HEK293 (cell line): Measurements from ENCODE around the gene GALNT2.

ENCODE experiments used
- CTCF ChIA-PET: fragments of 350-600 bp; formaldehyde crosslinking; extraction: SDS; loops from one replicate; lab custom pipeline; 2021; ENCODE audit warnings: antibody characterized with exemption; lab: Yijun Ruan, JAX
- POLR2A ChIA-PET: fragments of 300-600 bp; formaldehyde crosslinking; extraction: SDS; loops from one replicate; lab custom pipeline; 2020; ENCODE audit warnings: antibody characterized with exemption, inconsistent platforms; lab: Yijun Ruan, JAX
- H3K27ac ChIP-seq: fragments of 200-500 bp; sonication (Bioruptor generic); 2 replicates; pipeline ENCODE4 v1.5.1; 2014; ENCODE audit warnings: low read depth, low read length, control low read depth, inconsistent platforms; ENCODE audit errors: extremely low read depth
- H3K36me3 ChIP-seq, 2 experiments: fragments of 200-500 bp in 1 of 2; sonication (Bioruptor generic) in 1 of 2; 1 replicate in 1 of 2; 2 replicates in 1 of 2; pipeline ENCODE4 v1.5.1; 2014 to 2017; ENCODE audit warnings: inconsistent platforms in 2 of 2, low read length in 2 of 2; ENCODE audit not compliant: control insufficient read depth in 2 of 2, insufficient read depth in 1 of 2
- H3K4me1 ChIP-seq: fragments of 200-500 bp; sonication (Bioruptor generic); 2 replicates; pipeline ENCODE4 v1.5.1; 2014; ENCODE audit warnings: mild to moderate bottlenecking, low read length, inconsistent platforms; ENCODE audit not compliant: control insufficient read depth, insufficient read depth
- H3K4me3 ChIP-seq: 2 replicates; pipeline ENCODE4 v1.5.1; 2011; ENCODE audit warnings: low read depth, mild to moderate bottlenecking, control low read depth, low read length, moderate library complexity
- H3K9me3 ChIP-seq: fragments of 200-500 bp; sonication (Bioruptor generic); 2 replicates; pipeline ENCODE4 v1.5.1; 2014; ENCODE audit warnings: low read depth, low read length, inconsistent platforms; ENCODE audit not compliant: control insufficient read depth, insufficient read depth
- ATF2 ChIP-seq: fragments of 450-650 bp; formaldehyde crosslinking; IDR thresholded peaks from 2 replicates; pipeline ENCODE4 v1.5.1; 2016; ENCODE audit warnings: missing biosample characterization, missing genetic modification characterization, low read depth
- EGR2 ChIP-seq: fragments of 450-650 bp; formaldehyde crosslinking; IDR thresholded peaks from 2 replicates; pipeline ENCODE4 v1.5.1; 2016; ENCODE audit warnings: low read depth, missing biosample characterization, missing genetic modification characterization
- SCRT1 ChIP-seq: fragments of 450-650 bp; formaldehyde crosslinking; IDR thresholded peaks from 2 replicates; pipeline ENCODE4 v1.5.1; 2016; ENCODE audit warnings: missing biosample characterization, missing genetic modification characterization, borderline replicate concordance
- SCRT2 ChIP-seq: fragments of 450-650 bp; formaldehyde crosslinking; IDR thresholded peaks from 2 replicates; pipeline ENCODE4 v1.5.1; 2016; ENCODE audit warnings: missing biosample characterization, missing genetic modification characterization
- SP7 ChIP-seq: fragments of 450-650 bp; formaldehyde crosslinking; IDR thresholded peaks from 2 replicates; pipeline ENCODE4 v1.5.1; 2016; ENCODE audit warnings: missing biosample characterization, missing genetic modification characterization
- ZBTB6 ChIP-seq: fragments of 450-650 bp; formaldehyde crosslinking; IDR thresholded peaks from 2 replicates; pipeline ENCODE4 v1.5.1; 2017; ENCODE audit warnings: missing biosample characterization, missing genetic modification characterization
- ZFHX2 ChIP-seq: fragments of 450-650 bp; formaldehyde crosslinking; conservative IDR thresholded peaks from 2 replicates; pipeline ENCODE4 v1.5.1; 2016; ENCODE audit warnings: missing biosample characterization, missing genetic modification characterization
- ZNF37A ChIP-seq: fragments of 450-650 bp; IDR thresholded peaks from 2 replicates; pipeline ENCODE4 v1.5.1; 2018; ENCODE audit warnings: missing biosample characterization, missing genetic modification characterization
- ZNF544 ChIP-seq: fragments of 450-650 bp; formaldehyde crosslinking; IDR thresholded peaks from 2 replicates; pipeline ENCODE4 v1.5.0; 2017; ENCODE audit warnings: missing biosample characterization, missing genetic modification characterization
- ZNF600 ChIP-seq: fragments of 450-650 bp; formaldehyde crosslinking; IDR thresholded peaks from 2 replicates; pipeline ENCODE4 v1.5.1; 2016; ENCODE audit warnings: missing biosample characterization, missing genetic modification characterization
- ZNF664 ChIP-seq: fragments of 450-650 bp; formaldehyde crosslinking; IDR thresholded peaks from 2 replicates; pipeline ENCODE4 v1.5.1; 2016; ENCODE audit warnings: missing biosample characterization, missing genetic modification characterization
- ZNF785 ChIP-seq: fragments of 450-650 bp; formaldehyde crosslinking; IDR thresholded peaks from 2 replicates; pipeline ENCODE4 v1.5.1; 2016; ENCODE audit warnings: missing biosample characterization, missing genetic modification characterization
- TF ChIP-seq, protein P1 (sequence below): fragments of 450-650 bp; formaldehyde crosslinking; IDR thresholded peaks from 2 replicates; pipeline ENCODE4 v1.5.1; 2016; ENCODE audit warnings: missing biosample characterization, missing genetic modification characterization

GALNT2 gene

GRCh38 chr1:230146709-230147108 is 79.7 kb downstream of the GALNT2 start:
- CTCF ChIA-PET = interaction anchor here (0.5 to 2.2 kb wide), 5 partner anchors 10 to 81 kb away, joined by 3 to 9 read pairs (median 3); no protein-coding TSS in a partner anchor
- no peaks in the 10 kb centered on the region for H3K36me3 ChIP-seq
- peaks cover 12% of the 10 kb centered on the region for H3K4me1 ChIP-seq
- H3K4me3 ChIP-seq = no peak overlapping the region
- no peak overlapping the region for H3K27ac ChIP-seq
- no peaks in the 10 kb centered on the region for H3K9me3 ChIP-seq
- POLR2A ChIA-PET = no interaction called here
- no peak for TF ChIP-seq SP7
- peak; percentile 41; the same call in 1 of the 2 replicates for TF ChIP-seq ZNF600 (tag by site-specific recombination)
- TF ChIP-seq ZNF37A (tag by site-specific recombination) = no peak

DNA sequence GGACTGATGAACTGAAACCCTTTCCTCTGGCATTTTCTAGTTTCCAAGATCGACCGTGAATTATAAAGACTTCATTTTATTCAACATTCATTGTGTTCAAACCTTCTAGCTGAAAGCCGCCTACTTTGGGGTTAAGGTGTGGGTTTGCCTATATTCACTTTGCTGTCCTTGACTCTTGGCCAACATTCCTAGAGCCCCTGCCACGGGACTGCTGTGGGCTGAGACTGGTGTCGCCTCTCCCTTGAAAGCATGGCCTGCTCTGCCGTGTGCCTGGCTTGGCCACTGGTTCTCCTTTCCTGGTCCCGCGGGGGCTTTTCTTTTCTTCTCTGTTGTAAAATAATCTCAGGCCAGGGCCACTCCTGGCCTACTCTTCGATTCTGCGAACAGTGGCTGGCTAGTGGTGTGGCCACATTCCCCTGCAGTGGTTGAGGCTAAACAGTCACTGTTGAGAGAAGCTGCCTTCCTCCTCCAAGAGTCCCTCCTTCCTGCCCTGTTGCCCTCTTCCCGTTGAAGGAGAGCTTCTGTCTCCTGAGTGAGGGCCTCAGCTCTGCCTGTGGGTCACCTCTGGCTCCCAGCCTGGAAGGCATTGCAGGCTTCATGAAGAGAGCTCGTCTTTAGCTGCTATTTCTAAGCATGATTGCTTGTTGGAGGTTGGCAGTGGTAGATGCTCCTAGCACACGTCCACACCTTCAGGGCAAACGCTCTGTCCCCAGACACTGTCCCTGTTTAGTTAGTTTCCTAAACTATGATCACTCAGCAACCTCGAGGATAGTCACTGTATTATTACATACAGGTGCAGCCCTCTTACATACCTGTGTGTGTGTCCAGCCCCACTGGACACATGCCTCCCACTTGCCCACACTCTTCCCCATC is 80.5 kb downstream of the GALNT2 start:
- ChIA-PET POLR2A (no interaction called here), CTCF (interaction anchor here (0.5 to 2.2 kb wide), 7 partner anchors 8 to 80 kb away, joined by 3 to 9 read pairs (median 3); no protein-coding TSS in a partner anchor)
- no peaks in the 10 kb centered on the region for H3K9me3 ChIP-seq
- H3K4me1 ChIP-seq = peaks cover 12% of the 10 kb centered on the region
- H3K36me3 ChIP-seq = no peaks in the 10 kb centered on the region
- no peak overlapping the region for H3K4me3 ChIP-seq
- TF ChIP-seq, protein P1, sequence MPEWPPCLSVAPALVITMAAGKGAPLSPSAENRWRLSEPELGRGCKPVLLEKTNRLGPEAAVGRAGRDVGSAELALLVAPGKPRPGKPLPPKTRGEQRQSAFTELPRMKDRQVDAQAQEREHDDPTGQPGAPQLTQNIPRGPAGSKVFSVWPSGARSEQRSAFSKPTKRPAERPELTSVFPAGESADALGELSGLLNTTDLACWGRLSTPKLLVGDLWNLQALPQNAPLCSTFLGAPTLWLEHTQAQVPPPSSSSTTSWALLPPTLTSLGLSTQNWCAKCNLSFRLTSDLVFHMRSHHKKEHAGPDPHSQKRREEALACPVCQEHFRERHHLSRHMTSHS (tag by site-specific recombination) = no peak
- TF ChIP-seq ATF2 (tag by site-specific recombination) (no peak), EGR2 (tag by site-specific recombination) (peak; percentile 44; the same call in 1 of the 2 replicates), ZNF664 (tag by site-specific recombination) (no peak), ZFHX2 (tag by site-specific recombination) (peak; percentile 19; the same call in 1 of the 2 replicates)
- H3K27ac ChIP-seq = no peak overlapping the region

DNA sequence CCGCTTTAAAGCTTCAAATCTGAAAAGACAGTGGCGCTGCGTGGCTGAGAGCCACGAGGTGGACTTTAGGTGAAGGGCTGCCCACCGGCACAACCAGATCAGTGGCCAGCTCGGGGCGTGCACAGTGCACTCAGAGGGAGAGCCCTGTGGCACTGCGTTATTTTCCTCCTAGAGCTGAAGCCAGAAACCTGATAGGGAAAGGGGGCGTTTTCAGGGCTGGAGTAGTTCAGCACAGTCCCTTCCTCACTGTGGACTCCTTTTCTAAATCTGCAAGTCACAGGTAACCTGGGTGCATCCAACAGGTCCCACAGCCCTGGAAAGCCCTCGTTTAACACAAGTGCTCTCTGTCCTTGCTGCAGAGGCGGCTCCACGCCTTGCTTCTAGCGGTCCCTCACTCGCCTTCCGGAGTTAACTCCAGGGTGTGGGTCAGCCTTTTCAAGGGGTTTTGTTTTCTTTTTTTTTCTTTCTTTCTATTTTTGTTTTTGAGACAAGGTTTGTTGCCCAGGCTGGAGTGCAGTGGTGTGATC is 81.2 kb downstream of the GALNT2 start:
- Histone ChIP-seq H3K4me3 (no peak overlapping the region), H3K9me3 (no peaks in the 10 kb centered on the region), H3K36me3 (no peaks in the 10 kb centered on the region), H3K27ac (no peak overlapping the region), H3K4me1 (peaks cover 12% of the 10 kb centered on the region)
- TF ChIP-seq ZNF785 (tag by site-specific recombination) (no peak), SCRT2 (tag by site-specific recombination) (peak; percentile 88), SCRT1 (tag by site-specific recombination) (peak; percentile 91), ZNF544 (tag by site-specific recombination) (no peak), ZBTB6 (peak; percentile 49; the same call in 1 of the 2 replicates)
- ChIA-PET POLR2A (no interaction called here), CTCF (interaction anchor here (0.7 to 1.3 kb wide), 5 partner anchors 8 to 38 kb away, joined by 3 to 4 read pairs (median 3); no protein-coding TSS in a partner anchor)
